NK-92 (cell line): Measurements from ENCODE around the gene LSP1.

Experiments
- DNase-seq: peaks from one replicate; lab custom pipeline; 2025; ENCODE audit not compliant: unreplicated experiment; lab: John Stamatoyannopoulos, UW

LSP1 gene

DNA sequence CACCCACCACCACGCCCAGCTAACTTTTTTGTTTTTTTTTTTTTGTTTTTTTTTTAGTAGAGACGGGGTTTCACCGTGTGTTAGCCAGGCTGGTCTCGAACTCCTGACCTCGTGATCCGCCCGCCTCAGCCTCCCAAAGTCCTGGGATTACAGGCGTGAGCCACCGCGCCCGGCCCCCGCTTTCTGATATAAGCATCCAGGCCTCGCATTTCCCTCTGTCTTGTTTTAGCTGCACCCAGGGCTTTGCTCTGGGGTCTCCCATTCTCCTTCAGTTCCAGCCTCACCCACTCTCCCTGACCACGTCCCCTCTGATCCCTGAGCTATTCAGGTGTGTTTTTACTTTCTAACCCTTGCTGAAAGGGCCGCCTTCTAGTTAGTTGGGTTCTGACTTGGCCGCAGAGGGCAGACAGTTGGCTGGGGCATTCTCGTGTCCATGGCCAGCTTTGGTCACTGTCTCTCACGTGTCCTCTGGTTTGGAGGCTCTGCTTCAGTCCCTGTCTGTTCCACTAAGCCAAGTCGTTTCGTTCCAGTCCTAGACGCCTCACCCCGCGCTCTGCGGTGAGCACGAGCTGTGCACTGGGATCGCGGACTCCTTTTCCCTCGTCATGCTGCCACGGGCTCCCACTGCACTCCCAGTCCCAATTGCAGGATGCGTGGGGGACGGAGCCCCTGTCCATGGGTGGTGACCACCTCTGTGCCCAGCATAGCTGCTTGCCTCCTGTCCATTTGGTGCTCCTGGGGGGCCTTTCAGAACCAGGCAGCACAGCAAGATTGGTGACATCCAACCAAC is 60.6 kb downstream of the LSP1 start:
- no peak for DNase-seq

DNA sequence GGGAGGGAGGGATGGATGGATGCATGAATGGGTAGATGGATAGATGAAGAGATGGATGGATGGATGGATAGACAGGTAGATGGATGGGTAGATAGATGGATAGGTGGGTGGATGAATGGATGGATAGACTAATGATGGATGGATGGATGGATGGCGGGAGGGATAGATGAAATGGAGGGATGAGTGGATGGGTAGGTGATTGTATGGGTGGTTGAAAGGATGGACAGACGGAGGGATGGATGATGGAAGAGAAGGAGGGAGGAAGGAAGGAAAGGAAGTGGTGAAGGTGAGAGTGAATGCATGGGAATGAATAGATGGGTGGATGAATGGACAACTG is 62.9 kb downstream of the LSP1 start:
- no peak for DNase-seq

DNA sequence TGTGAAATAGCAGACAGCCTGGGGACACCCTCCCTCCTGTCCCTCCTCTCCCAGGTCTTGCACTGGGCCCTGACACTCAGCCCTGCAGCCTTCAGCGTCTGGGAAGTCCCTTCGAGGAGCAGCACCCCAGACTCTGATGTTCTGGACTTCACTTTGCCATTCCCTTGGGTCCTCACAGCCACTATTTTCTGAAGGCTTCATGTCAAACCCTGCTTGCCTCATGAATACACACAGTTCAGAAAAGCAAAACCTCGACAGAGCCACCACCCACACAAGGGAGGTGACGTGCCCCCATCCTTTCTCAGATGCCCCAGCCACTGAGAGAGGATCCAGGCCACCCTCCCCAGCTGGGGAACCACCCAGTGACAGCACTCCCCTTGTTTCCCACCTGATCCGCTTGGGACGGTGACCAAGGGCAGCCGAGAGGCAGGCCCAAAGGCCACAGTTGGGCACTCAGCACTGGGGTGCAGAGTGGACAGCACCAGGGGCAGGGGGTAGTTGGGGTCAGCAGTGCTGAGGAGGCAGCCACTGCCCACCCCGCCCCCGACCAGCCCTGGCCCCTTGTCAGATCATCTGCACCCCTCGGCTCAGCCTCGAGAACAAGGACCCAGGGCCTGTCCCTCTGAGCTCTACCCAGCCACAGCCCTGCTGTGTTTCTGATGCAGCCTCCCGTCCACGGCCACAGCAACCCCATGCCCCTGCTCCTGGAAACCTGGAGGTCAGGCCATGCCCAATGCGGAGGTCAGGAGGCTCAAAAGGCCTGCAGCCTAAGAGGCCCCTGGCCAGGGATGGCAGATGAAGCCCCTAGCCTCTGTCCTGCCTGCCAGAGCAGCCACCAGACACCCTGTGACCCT is 63.5 kb downstream of the LSP1 start:
- DNase-seq, result no peak

DNA sequence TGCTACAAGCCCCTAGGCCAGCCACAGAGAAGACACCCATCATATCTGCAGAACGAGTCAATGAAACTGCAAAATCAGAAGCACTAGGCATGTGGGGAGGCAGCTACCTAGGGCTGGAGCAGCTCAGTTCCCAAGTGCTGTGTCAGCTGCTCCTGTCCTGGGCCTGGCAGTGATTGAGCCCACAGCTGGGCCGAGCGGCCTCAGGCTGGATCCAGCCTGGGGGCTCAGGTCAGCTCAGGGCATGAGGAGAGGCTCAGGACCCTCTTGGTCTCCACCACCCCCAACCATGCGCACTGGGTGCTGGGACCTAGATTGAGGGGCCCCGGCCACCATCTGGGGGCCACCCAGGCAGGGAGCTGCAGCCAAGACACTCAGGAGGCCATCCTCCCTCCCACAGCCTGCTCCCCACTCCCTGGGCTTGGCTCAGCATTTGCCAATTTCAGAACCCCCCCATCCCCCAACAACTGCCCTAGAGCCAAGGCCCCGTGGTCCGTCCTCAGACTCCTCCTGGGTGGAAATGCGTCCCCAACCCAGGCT is 64.2 kb downstream of the LSP1 start:
- no peak for DNase-seq

DNA sequence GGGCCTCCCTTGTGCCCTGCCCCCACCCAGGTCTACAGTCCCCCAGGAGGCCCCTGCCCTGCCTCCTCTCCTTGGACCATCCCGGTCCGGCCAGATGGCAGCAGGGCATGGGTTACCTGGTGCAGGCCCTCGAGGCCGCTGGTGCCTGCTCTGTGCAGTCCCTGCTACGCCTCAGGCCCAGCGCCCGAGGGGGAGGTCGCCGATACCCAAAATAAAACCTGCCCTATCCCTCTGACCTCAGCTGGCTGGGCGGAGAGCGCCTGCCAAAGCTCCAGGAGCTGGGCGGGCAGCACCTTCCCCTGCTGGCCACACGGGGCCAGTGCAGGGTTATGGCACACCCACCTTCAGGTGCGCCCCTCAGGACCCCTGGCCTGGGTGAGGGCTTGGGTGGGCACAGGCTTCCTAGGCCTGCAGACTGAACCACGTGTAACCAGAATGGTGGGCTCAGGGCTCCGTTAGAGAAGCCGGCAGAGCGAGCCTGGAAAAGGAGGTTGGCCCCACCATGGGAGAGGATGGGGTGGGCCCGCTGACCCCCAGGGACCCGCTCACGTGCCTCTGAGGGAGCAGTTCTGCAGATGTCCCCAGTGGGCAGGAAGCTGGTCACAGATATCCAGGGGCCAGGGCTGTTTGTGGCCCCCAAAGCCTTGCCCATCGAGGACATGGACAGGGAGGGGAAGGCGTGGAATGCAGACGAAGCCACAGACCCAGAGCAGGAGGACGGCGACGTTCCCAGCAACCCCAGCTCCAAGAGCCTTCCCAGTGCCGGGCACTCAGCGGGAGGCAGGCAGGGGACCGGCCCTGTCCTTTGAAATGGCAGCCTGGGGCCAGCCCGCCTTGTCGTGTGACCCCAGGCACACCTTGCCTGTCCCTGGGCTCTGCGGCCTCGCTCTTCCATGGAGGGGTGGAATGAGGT is 64.9 kb downstream of the LSP1 start:
- DNase-seq, result no peak

DNA sequence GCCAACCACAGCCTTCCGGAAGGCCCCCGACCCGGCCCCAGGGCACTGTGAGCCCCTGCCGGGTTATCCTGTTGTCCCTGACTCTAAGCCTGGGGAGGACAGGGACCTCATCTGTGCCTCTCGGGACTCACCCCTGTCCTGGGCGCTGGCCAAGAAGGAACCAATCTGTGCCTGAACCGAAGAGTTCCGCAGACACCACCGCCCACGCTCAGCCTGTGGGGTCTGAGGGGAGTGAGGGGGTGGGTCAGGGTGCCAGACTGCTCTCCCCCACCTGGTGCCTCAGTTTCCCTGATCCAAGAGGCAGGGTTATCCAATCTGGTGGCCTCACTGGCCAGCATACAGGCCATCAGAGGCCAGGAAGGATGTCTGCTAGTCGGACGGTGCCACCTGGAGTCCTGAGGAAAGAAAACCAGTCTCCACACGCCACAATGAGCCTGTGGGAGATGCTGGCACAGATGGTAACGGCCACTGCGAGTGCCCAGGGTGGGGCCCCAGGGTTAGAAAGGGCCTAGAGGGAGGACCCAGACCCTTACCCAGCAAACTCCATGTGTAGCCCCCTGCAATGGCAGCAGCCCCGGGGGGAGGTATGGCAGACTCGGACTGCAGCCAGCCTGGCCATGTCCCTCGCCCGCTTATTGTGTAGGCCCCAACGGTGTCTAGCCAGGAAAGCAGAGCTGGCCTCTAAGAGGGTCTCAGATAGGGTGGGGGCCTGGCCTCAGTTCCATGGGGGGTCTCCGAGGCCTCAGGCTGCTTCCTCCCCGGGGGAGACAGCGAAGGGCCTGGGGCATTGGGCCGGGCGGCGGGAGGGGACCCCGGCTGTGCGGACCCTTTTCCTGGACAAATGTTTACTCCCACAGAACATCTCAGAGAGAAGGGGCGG is 65.8 kb downstream of the LSP1 start:
- DNase-seq, result no peak

DNA sequence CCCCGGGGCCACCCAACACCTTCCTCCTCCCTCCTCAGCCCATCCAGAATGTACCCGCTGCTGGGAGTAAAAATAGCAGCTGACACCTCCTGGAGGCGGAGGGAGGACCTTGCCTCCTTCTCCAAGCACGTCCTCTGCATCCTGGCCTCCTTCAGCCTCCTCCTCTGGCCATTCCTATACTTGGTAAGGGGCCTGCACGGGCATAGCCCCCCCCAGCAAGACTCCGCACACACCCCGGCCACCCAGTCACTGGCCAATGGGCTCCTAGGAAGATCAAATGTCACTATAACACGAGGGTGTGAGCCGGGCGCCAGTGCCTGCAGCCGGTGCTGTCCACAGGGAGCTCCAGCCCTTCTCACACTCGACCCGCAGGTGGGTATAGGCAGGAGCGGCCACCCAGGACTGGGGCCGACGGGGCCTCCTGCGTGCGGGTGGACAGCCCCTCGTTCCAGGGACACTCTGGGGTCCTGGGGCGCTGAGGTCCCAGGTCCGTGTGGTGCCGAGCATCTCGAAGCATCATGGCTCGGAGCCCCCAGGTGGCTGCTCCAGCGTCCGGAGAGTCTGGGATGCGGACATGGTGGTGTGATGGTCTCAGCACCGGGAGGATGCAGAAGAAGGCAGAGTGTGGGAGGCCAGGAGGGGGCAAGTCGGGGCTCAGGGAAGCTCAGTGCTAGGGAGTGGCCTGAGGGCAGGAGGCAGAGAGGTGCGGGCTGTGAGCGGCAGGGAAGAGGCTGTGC is 66.7 kb downstream of the LSP1 start, which contains the start of gene TNNT3:
TSS of gene TNNT3 (plus strand) at position 313 of the 737 bp plus-strand sequence. CDS start 3,172 bp downstream, outside the sequence.
- no peak for DNase-seq

DNA sequence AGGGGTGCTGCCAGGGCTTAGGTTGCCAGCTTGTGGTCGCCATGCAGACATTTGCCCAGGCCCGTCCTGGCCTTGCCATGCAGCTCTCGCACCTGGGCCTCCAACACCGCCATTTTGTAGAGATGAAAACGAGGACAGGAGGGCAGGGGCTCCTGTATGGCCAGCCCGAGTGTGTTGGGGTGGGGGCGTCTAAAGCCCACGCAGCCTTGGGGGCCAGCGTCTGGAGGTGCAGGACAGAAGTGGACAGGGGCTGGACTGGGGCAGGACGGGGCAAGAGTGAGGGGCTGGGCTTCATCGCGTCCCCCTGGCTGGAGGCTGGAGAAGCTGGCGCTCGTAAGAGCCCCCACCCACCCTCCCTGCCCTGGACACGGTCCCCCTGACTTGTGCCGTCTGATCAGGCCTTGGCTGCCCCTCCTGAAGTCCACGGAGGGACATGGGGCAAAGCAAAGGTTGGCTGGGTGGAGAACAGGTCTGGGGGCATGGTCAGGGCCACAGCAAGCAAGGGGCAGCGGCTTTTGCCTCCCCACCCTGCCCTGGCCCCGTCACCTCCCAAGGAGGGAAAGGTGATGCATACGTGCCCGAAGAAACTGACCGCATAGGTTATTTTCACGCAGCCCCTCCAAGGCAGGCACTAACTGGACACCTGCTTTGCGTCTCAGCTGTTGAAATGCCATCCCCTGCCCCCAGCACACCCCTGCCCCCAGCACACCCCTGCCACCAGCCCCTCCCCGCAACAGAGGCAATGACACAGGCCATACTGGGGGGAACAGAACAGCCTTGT is 67.4 kb downstream of the LSP1 start:
- no peak for DNase-seq

DNA sequence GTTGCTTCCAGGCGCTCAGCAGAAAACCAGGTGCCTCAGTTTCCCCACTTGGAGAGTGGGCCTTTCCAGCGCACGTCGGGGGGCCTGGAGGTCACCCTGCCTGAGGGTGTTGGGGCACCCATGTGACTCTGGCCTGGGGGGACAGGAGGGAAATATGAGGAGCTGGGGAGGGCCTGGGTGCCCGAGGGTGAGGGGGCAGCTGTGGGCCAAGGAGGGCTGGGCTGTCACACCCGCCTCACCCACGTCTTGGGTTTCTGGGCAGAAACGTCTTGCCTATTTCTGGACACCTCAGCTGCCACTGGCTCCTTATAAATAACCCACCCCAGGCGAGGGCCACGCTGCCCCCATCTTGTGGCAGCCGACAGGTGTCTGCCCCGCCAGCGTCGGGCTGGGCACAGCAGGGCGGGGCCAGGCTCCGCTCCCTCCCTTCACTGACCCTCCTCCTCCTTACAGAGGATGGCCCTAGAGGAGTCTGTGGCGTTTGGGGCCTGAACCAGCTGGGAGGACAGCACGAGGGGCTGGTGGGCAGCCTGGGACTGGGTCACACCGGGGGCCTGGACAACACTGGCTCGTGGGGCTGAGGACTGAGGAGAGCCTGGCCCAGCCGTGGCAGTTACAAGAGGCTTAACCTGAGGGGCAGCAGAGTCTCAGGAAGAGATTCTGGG is 68.2 kb downstream of the LSP1 start:
- no peak for DNase-seq

DNA sequence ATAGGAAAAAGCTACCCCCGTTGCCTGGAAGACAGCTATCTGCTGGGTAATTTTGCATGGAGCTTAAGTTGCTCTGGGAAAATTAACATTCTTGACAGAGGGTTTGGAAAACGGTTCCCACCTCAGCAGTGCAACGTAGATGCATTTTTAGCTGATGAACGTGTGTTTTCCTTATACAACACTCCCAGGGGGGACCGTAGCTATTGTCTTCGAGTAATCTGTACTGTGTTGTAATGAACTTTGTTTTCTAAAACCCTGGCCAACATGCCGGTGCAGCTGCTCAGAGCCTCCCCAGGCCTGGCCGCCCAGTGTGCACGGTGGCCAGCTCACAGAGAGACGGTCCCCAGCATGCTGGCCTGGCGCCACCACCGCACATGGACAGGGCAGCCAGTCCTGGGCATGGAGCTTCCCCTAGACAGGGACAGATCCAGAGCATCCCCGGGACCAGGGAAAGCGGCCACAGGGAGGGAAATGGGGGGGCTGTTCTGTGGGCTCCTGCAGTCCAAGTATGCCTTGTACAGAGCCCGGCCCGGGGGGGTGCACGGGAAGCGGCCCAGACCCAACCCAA is 68.8 kb downstream of the LSP1 start:
- no peak for DNase-seq

DNA sequence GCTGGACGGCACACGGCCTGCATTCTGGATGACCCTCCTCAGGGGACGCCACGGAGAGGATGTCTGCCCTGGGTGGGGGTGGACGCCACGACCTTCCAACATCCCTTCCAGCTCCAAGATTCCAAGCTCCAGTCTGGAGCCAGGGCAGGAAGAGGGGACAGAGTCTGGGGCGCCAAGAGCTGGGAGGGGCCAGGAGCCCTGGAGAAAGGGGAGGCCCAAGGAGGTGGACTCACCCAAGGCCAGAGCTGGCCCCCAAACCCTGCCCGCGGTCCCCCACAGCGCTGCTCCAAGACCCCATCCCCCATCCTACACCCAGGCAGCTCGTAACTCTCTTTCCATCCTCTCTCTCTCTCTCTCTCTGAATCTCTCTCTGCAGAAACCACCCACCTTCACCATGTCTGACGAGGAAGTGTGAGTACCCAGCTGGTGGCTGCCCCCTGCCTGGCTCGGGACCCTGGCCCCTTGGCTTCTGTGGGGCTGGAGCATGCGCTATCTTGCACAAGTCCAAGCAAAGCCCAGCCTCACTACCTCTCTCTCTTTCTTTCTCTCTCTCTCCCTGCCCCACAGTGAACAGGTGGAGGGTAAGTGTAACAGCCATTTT is 69.7 kb downstream of the LSP1 start:
- DNase-seq, result no peak

DNA sequence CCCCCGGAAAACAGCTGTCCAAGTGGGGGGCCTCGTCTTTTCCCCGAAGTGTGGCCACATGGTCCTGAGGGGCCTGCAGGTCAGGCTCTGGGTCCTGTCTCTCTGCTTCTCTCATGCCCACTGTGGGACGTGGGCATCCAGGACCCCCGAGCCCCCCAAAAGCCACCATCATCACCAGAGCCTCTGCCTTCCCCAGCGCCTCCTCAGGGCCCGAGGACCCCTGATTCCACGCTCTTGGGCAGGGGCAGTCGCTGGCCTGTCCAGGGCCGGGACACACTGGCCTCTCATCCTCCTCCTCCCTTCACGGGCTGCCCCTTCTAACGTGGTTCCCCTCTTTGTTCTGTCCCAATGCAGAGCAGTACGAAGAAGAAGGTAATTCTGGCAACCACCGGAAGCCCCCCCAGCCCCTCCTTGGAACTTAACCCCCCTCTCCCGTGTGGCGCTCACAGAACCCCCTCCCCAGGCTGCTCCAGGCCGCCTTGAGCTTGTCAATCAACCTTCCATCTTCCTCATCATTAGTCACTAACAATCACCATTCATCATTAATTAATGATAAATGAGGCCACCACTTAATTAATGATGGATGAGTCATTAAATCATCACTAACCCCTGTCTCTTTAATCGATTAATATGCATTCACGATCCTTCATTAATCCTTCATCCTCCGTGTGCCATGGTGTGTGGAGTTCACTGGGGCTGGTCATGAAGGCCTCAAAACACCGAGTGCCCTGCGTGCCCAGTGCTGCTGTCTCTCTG is 70.5 kb downstream of the LSP1 start:
- DNase-seq, result no peak

DNA sequence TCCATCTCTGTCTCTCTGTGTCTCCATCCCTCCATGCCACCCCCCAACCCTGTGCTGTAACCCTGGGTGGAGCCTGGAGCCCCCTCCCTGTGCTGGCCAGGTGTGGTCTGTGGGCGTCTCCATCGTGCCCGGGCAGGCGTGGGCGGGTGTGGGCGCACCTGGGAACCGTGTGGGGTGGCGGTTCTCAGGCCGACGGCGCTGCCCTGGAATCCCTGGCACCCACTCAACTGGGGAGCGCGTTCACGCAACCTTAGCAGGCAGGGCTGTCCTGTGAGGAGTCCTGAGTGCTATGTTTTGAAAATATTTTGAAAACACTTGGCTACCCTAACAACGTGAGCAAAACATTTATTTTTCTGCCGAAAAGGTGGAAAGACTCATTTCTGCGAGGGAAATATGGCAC is 71.3 kb downstream of the LSP1 start:
- DNase-seq, result no peak

DNA sequence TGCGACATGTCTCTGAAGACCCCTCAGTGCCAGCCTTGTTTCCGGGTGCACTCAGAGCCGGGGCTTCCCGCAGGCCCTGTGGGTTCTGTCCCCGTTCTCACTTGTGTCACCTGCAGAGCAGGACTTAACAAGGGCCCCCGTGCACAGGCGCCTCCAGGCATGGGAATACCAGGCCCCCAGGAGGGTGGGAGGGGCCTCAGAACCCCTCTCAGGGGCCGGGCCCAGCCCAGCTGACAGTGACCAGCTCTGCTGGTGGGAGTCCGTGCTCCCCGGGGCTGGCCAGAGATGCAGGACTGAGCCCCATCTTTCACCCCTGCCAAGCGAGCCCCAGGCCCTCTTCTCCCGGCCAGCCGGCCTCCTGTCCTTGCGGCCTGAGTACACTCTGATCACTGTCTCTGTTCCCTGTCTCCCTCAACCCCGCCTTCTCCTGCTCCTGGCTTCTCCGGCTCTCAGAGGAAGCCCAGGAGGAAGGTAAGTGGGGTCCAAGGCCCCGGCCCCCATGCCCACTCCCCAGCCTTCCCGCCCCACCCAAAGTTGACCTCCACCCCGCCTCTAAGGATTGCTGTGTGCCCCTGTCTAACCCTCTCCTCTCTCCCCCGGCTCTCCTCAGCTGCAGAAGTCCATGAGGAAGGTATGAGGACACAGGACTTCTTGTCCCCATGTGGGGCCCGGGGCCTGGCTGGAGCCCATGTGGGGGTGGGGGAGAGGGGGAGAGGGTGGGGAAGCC is 71.9 kb downstream of the LSP1 start:
- no peak for DNase-seq

DNA sequence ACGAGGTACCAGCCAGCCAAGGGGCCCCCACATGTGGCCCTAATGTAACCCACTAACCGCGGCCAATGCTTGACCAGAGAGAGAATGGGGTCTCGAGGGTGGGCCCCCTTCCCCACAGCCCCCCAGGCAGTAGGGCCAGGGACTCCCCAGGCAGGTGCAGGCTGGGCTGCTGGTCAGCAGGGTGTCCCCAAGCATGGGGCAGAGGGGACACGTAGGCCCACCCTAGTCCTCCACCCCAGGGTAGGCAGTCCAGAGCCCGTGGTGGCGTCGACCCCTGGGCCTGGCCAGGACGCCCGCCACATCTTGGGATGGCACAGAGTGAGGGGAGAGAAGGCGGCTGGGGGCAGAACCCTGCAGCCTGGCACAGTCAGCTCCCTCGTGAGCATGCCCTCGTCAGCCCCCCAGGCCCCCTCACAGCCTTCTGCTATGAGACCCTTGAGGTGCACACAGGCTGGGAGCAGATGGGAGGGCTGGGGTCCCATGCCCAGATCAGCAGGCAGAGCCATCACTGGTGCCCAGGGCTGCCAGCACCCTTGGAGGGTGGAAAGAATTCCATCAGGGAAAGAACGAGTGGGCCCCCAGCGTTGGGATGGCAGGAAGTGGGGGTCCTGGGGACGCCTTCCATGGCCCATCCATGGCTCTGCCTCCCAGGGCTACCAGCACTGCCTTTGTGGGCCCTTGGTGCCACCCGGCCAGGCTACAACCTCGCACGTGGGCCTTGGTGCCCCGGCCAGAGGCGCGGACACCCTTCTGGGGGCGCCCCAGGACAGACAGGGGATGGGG is 72.7 kb downstream of the LSP1 start:
- no peak for DNase-seq
